ENCODE measurements around the gene TMEM80. TPM values are rescaled to one million over a fixed set of nuclear protein-coding genes. Genes with fewer than 3 reads are reported as not detected.

TMEM80 gene
- total and polyA plus RNA-seq, 2 donors (not counting 3 experiments of a cell fraction or from before 2014, with no cell fraction given), result 21.2 to 26.6 TPM

GRCh38 chr11:745428-745827, 49.8 kb downstream of the TMEM80 start:
- intact Hi-C loops (cut with micrococcal nuclease), result no loop called here
- FAIRE-seq, result no peak

More at GRCh38 chr11:745428-745827, 49.8 kb downstream of the TMEM80 start:
- Histone ChIP-seq H3K79me2 (ENCODE audit: control insufficient read depth, insufficient read depth, low read length) (peaks cover 32% of the 10 kb centered on the region), H4K20me1 (replicated peaks; ENCODE audit: control insufficient read depth, extremely low read depth, insufficient read depth, low read length) (no peaks in the 10 kb centered on the region), H3K27ac (ENCODE audit: insufficient read depth, low read depth, low read length) (no peak overlapping the region), H3K36me3 (ENCODE audit: control insufficient read depth in 2 of 2, extremely low read depth in 1 of 2, insufficient read depth in 2 of 2, low read length in 2 of 2) (no peaks in the 10 kb centered on the region), H2AFZ (ENCODE audit: low read depth, low read length) (no peak overlapping the region), H3K4me3 (replicated peaks in 1 of 3; ENCODE audit: insufficient read depth in 1 of 3, low read depth in 1 of 3, low read length in 3 of 3) (no peak overlapping the region), H3K9me3 (replicated peaks; ENCODE audit: control insufficient read depth, insufficient read depth, low read length) (no peaks in the 10 kb centered on the region), H3K9me1 (replicated peaks; ENCODE audit: control insufficient read depth, extremely low read depth, insufficient read depth, low read length) (no peaks in the 10 kb centered on the region), H3K4me2 (ENCODE audit: insufficient read depth, low read length) (no peak overlapping the region), H3K27me3 (ENCODE audit: control insufficient read depth in 2 of 2, insufficient read depth in 2 of 2, low read length in 2 of 2) (no peaks in the 10 kb centered on the region), H3K9ac (replicated peaks; ENCODE audit: extremely low read depth, insufficient read depth, low read length) (no peak overlapping the region), H3K4me1 (ENCODE audit: control insufficient read depth, extremely low read depth, insufficient read depth, low read length) (peaks cover 17% of the 10 kb centered on the region)
- no peak for TF ChIP-seq MYC (IDR thresholded peaks at IDR 0.05; ENCODE audit: low read depth, low read length)
- no peak for TF ChIP-seq CTCF (IDR thresholded peaks at IDR 0.05; ENCODE audit: extremely low read depth in 1 of 2, insufficient read depth in 1 of 2, low read depth in 1 of 2, low read length in 2 of 2)
- TF ChIP-seq POLR2A (IDR thresholded peaks at IDR 0.05; ENCODE audit: low read depth, low read length), result no peak
- no peak for TF ChIP-seq EZH2 (IDR thresholded peaks at IDR 0.05; ENCODE audit: borderline replicate concordance, low read depth, low read length, severe bottlenecking)
- no peak for TF ChIP-seq POLR2AphosphoS5 (IDR thresholded peaks at IDR 0.05; ENCODE audit: insufficient read depth, low read depth, low read length)
- TF ChIP-seq MAX (IDR thresholded peaks at IDR 0.05; ENCODE audit: insufficient read depth, insufficient read length), result no peak
- TF ChIP-seq GATA2 (IDR thresholded peaks at IDR 0.05; ENCODE audit: insufficient read depth, insufficient read length, low read depth, low read length), result no peak
- TF ChIP-seq FOS (IDR thresholded peaks at IDR 0.05; ENCODE audit: borderline replicate concordance, insufficient read depth, low read length), result no peak
- no peak for TF ChIP-seq JUN (IDR thresholded peaks at IDR 0.05; ENCODE audit: borderline replicate concordance, insufficient read depth, insufficient read length, low read depth)
- BruUV-seq (replicated peaks), result no TSS peak
- dilution Hi-C loops (cut with MboI; ENCODE audit: extremely low pct_ligation_motif_present, low sequenced_read_pairs), result no loop called here
- DNase-seq (ENCODE audit: low read depth, low spot score), result no peak
- POLR2A ChIA-PET, result no interaction called here
- CTCF ChIA-PET, result interaction anchor here (5.6 kb wide), 1 partner anchor 18 kb away, joined by 26 read pairs; no protein-coding TSS in a partner anchor

Data from endothelial cell of umbilical vein (primary cell).